SH-SY5Y (cell line): ENCODE measurements around the gene TGFBR3.

Experiments
- GATA2 ChIP-seq: IDR thresholded peaks from 2 replicates; pipeline ENCODE4 v1.6.1; 2011; ENCODE audit warnings: mild to moderate bottlenecking, low read depth, low read length
- GATA3 ChIP-seq: IDR thresholded peaks from 2 replicates; pipeline ENCODE4 v1.6.1; 2011; ENCODE audit warnings: low read depth, mild to moderate bottlenecking, low read length, moderate library complexity

DNA sequence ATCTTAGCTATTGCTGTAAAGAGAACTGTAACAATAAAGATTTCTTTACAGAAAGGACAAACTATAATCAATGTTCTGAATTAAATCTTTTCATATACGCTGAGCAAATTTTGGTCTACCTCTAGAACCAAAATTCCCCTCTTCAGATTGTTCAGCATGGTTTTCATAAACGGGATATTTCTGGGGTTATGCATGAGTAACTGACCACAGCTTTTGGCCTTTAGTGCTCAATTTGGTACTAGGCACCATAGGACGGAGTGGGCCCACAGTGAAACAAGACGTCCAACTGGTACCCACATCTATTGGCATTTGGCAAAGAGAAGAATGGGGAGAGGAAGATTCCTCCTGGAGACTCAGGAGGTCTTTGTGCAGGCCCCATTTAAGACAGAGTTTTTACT lies 184.5 kb downstream of the TGFBR3 start:
- no peak for TF ChIP-seq GATA2
- TF ChIP-seq GATA3: no peak
